ENCODE measurements around the gene LTB4R. TPM values are rescaled to one million over a fixed set of nuclear protein-coding genes. Genes with fewer than 3 reads are reported as not detected.

LTB4R gene
- total RNA-seq, 1 donor from 2014 or later = 2.2 TPM

GRCh38 chr14:24322672-24323071 is 11.4 kb downstream of the LTB4R start:
- no peak for DNase-seq (ENCODE audit: low read depth in 2 of 2)

- DNase-seq (ENCODE audit: low read depth in 2 of 2) = no peak
These were observed 12.0 kb downstream of the LTB4R start for GRCh38 chr14:24323341-24323740.

GRCh38 chr14:24324024-24324423 is 12.7 kb downstream of the LTB4R start:
- no peak for DNase-seq (ENCODE audit: low read depth in 2 of 2)

- DNase-seq (ENCODE audit: low read depth in 2 of 2) = no peak
These were observed 13.8 kb downstream of the LTB4R start for GRCh38 chr14:24325041-24325530.

- no peak for DNase-seq (ENCODE audit: low read depth in 2 of 2)
These were observed 14.7 kb downstream of the LTB4R start for GRCh38 chr14:24325963-24326362.

- no peak for DNase-seq (ENCODE audit: low read depth in 2 of 2)
These were observed 16.0 kb downstream of the LTB4R start for GRCh38 chr14:24327303-24327702.

GRCh38 chr14:24327914-24328313 is 16.6 kb downstream of the LTB4R start:
- peak in 1 of 2 donors; percentile 40 for DNase-seq (ENCODE audit: low read depth in 2 of 2)

- DNase-seq (ENCODE audit: low read depth in 2 of 2) = no peak
These were observed 17.9 kb downstream of the LTB4R start for GRCh38 chr14:24329073-24329663.

- DNase-seq (ENCODE audit: low read depth in 2 of 2) = no peak
These were observed 18.4 kb downstream of the LTB4R start for GRCh38 chr14:24329736-24330135.

- DNase-seq (ENCODE audit: low read depth in 2 of 2) = no peak
These were observed 19.8 kb downstream of the LTB4R start for GRCh38 chr14:24330973-24331674.

GRCh38 chr14:24331731-24332267 is 20.5 kb downstream of the LTB4R start:
- DNase-seq (ENCODE audit: low read depth in 2 of 2) = no peak

- DNase-seq (ENCODE audit: low read depth in 2 of 2) = peak; percentile 56 to 75
These were observed 21.1 kb downstream of the LTB4R start for GRCh38 chr14:24332268-24332993.

GRCh38 chr14:24334431-24335291 is 23.4 kb downstream of the LTB4R start, which contains the start of gene ADCY4:
TSS of gene ADCY4 (minus strand) at chr14:24335071. CDS start at chr14:24334652, 419 bp downstream.
- DNase-seq (ENCODE audit: low read depth in 2 of 2) = peak; percentile 41 to 79

- DNase-seq (ENCODE audit: low read depth in 2 of 2) = peak in 1 of 2 donors; percentile 60
These were observed 24.3 kb downstream of the LTB4R start for GRCh38 chr14:24335461-24336171.

GRCh38 chr14:24337144-24337823 is 26.0 kb downstream of the LTB4R start:
- DNase-seq (ENCODE audit: low read depth in 2 of 2) = no peak

GRCh38 chr14:24337824-24338175 is 26.5 kb downstream of the LTB4R start:
- DNase-seq (ENCODE audit: low read depth in 2 of 2) = no peak

- DNase-seq (ENCODE audit: low read depth in 2 of 2) = no peak
These were observed 27.5 kb downstream of the LTB4R start for GRCh38 chr14:24338843-24339242.

- no peak for DNase-seq (ENCODE audit: low read depth in 2 of 2)
These were observed 28.2 kb downstream of the LTB4R start, which contains the start of gene RIPK3 for GRCh38 chr14:24339284-24340151. TSS of gene RIPK3 (minus strand) at chr14:24339991. CDS start at chr14:24339826, 165 bp downstream.

- no peak for DNase-seq (ENCODE audit: low read depth in 2 of 2)
These were observed 29.3 kb downstream of the LTB4R start for GRCh38 chr14:24340606-24341005.
